Skin epidermis (tissue), 12 donors: ENCODE data around the gene GAB4.

ENCODE experiments used
- H3K27ac ChIP-seq, 21 experiments: fragments of 200-600 bp; sonication (generic) in 11 of 21; one replicate each; pipeline ENCODE4 v1.5.0; 2020; ENCODE audit warnings: mild to moderate bottlenecking in 3 of 21, inconsistent platforms in 2 of 21, moderate library complexity in 2 of 21
- H3K4me3 ChIP-seq, 7 experiments: fragments of 200-600 bp; sonication (generic) in 2 of 7; one replicate each; pipeline ENCODE4 v1.5.0; 2020; ENCODE audit warnings: inconsistent platforms in 2 of 7, mild to moderate bottlenecking in 2 of 7, moderate library complexity in 1 of 7

The GAB4 gene

DNA sequence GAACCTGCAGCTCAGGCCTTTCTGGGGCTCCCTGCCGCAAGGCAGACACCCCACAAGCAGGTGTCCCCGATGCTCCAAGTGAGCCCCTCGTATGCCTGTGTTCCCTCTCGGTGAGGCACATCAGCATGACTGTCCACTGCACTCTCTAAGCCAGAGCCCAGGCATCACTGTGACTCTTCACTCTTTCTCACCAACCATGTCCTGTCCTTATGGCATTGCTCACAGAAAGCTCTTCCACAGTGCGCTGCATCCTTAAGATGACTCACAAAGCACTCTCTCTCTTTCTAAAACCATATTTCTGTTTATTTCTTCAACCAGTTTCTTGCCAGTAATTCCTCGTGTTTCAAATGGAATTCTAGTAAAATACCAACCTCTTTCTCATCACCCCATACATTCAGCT, 18.1 kb downstream of the GAB4 start:
- H3K27ac ChIP-seq = no peak overlapping the region
- H3K4me3 ChIP-seq = no peak overlapping the region

DNA sequence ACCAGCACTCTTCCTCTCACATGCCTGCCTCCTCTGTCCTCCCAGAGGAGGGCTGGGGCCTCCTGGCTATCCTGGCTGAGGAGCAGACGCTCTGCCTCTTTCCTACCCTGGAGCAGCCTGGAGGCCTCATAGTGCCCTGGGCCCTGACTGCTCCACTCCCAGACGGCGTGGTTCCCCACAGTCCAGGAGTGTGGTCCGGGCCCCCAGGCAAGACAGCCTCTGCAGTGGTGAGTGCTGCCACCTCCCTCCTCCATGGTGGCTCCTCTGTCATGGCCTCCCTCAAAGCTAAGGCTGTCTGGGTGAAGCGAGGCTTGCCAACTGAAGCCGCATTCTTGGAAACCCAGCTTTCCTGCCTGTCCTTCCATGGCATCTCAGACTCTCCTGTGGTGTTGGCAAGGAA, 19.8 kb downstream of the GAB4 start:
- no peak overlapping the region for H3K27ac ChIP-seq
- no peak overlapping the region for H3K4me3 ChIP-seq

DNA sequence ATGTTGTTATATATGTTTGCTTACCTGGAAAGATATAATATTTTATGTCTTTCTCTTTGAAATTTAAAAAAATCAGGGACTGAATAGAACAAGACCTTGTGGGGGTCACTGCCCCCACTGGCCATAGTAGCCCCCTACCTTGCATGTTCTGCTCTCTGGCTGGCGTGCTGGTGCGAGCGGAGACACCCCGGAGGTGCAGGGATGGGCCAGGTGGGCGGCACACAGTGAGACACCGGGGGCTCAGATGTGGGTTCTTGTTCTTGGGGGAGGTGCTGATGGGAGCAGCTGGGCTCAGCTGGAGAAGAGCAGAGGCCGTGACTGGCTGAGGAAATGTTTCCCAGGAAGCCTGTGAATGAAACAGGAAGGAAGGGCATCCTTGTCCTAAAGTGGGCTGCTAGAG, 20.2 kb downstream of the GAB4 start:
- Histone ChIP-seq H3K4me3 (no peak overlapping the region), H3K27ac (no peak overlapping the region)

DNA sequence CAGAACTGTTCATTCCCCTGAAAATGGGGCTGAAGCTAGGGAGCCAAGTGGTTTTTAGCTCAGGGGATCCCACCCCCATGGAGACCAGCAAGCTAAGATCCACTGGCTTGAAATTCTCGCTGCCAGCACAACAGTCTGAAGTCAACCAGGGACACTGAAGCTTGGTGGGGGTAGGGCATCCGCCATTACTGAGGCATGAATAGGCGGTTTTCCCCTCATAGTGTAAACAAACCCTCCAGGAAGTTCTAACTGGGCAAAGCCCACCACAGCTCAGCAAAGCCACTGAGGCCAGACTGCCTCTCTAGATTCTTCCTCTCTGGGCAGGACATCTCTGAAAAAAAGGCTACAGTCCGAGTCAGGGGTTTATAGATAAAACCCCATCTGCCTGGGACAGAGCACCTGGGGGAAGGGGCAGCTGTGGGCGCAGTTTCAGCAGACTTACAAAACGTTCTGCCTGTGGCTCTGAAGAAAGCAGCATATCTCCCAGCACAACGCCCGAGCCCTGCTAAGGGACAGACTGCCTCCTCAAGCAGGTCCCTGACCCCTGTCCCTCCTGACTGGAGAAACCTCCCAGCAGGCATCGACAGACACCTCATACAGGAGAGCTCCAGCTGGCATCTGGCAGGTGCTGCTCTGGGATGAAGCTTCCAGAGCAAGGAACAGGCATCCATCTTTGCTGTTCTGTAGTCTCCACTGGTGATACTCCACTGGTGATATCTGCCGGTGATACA, 32.7 kb downstream of the GAB4 start:
- H3K27ac ChIP-seq = no peak overlapping the region
- no peak overlapping the region for H3K4me3 ChIP-seq

DNA sequence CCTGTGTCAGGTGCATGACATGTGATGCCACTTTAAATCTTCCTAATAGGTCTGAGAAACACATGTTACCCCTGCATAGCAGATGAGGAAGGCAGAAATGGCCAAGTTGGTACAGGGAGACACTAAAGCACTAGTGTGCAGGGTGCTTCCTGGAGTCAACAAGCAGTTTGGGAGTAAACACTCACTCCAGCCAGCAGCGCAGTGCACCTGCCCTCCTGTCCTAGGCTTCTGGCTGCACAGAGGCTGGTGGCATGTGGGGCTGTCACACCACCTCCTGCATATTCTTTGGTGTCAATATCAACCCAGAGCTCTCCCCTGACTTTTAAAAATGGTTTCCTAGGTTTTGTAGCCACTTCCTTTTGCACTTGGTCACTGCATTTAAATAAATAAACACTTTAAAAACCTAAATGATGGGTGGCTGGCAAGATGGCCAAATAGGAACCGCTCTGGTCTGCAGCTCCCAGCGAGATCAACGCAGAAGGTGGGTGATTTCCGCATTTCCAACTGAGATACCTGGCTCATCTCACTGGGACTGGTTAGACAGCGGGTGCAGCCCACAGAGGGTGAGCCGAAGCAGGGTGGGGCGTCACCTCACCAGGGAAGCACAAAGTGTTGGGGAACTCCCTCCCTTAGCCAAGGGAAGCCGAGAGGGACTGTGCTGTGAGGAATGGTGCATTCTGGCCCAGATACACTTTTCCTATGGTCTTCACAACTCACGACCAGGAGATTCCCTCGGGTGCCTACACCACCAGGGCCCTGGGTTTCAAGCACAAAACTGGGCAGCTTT, 33.5 kb downstream of the GAB4 start:
- Histone ChIP-seq H3K4me3 (no peak overlapping the region), H3K27ac (no peak overlapping the region)

DNA sequence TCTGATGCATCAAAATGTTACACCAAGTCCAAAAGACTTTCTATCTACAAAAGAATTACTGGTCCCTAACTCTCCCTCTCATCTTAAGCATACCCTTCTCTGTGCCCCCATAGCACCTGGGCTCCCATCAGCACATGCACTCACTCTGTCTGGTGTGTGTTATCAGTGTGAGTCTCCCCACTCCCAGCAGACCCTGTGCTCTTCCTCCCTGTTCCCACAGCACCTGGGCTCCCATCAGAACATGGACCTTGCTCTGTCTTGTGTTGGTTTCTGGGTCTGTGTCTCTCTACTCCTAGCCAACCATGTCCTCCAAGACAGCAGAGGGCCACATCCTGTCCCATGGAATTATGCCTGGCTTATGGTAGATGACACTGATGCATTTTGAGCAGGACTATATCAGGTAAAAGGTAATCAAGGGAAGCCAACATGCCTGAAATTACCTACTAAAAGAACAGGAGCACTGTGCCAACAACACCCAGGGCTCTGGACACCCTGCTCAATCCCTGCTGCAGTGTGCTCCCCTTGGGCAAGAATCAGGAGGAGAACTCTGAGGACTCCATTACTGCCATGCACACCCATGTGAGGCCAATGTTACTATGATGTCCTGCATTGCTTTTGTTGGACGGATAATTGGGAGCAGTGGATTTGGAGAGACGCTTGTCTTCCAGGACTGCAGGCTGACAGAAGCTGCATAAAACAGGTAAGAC, 34.3 kb downstream of the GAB4 start:
- no peak overlapping the region for H3K27ac ChIP-seq
- H3K4me3 ChIP-seq = no peak overlapping the region

DNA sequence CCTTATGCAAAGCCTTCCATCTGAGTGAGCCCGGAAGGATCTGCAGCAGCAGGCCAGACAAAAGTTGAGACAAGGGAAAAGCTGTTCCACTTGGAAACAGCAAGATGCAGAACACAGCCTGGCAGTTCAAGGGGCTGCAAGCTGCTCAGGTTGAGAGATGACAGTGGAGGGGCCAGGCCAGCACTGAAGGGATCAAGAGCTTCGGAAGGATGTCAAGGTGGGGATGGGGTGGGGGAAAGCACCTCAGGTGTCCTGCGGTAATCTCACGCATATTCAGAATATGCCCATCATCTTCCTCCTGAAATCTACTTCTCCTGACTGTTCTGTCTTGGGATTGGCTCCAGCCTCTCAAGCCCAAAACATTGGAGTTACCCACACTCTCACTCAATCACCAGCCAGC, 35.7 kb downstream of the GAB4 start:
- H3K4me3 ChIP-seq = no peak overlapping the region
- H3K27ac ChIP-seq = no peak overlapping the region

DNA sequence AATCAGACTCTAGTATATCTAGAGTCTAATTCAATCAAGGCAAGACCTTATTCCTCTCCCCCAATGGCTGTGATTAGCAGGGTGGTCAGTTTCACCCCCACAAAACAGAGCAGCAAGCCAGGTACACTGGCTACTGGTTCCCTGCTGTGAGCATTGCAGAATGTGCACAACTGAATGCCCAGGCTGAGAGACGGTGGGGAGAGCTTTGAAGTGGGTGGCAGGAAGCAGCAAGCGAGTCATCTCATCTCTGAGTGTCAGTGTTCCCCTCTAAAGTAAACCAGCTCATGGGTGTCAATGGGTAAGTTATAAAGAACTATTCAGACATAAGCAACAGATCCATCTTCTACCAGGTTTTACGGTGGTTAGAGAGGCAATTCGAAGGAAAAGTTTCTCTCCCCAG, 37.6 kb downstream of the GAB4 start:
- no peak overlapping the region for H3K27ac ChIP-seq
- H3K4me3 ChIP-seq = no peak overlapping the region

DNA sequence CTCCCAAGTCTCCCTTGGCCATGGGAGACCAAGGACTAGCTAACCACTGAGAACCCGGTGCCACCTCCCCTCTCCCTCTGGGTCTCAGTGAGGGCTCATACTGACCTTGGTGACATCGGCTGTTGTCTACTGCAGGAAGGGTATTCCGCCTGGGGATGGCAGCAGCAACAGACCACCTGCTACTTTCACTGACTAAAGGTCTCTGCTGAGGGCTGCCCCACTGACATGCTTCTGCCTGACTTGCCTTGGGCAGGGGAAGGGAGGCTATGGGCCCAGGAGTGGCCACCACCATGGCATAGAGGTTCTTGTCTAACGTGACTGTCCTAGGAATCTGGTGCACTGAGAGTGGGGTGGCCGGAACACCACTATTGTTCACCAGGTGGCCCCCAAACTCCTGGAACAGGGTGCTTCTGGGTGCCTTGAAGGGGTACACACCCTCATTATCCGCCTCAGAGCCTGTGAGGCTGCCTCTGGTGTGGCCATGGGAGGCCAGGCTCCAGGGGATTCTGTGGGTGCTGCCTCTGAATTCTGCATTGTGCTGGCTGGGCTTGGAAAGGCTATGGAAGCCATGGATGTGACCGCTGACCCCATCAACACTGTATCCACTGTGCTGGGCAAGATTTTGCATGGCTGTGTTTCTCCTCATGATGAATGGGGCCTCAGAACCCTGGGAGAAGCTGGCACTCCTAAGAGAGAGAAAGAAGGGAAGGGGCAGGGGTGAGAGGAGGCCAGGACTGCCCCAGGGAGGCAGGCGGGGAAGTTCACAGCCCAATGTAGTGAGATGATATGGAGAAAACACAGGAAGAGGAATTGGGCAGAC, 38.3 kb downstream of the GAB4 start:
- H3K27ac ChIP-seq = no peak overlapping the region
- no peak overlapping the region for H3K4me3 ChIP-seq

DNA sequence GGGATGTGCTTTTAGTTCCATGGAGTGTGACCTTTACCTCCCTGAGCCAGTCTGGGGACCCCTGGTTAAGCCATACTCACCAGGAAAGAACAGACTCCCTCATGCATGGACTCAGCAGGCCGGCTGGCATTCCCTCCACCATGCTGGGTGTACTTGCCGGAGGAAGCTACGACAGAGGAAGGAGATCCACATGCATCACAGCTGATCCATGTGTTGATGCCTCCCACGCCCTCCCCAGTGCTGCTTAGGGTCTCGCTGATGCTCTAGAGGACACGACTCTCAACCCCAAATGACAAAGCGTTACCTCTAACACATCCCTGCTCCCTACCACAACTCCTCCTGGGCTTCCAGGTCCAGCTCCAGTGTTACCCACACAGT, 39.8 kb downstream of the GAB4 start:
- H3K27ac ChIP-seq = no peak overlapping the region

DNA sequence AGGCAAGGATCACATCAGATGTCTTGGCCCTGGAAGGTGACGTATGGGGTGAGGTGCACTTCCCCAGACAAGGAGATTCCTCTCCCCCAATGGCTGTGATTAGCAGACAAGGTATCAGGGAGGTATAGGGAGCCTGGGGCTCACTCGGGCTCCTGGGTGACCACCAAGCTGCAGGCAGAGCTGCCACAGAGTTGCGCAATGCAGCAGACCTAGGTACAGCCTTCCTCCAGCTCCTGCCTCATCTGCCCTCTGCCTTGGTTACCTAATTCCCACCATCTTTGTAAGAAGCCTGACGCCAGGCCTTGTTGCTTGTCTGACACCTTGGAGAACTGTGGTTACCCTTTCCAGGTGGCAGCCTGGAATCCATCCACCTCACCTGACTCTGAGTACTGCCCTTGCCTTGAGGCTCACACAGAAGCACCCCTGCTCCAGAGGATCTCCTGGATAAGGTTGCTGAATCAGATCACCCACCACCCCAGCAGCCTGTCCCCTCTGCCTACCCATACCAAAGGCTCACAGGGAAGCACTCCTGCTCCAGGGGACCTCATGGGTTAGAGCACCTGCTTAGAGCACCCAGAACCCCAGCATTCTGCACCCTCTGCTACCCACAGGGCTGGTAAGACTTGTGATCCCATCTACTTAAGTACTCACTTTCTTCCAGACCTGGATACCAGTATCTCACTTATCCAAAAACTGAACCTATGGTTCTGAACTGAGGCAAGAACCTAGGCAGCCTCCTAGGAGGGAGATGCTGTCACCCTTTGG, 40.4 kb downstream of the GAB4 start:
- no peak overlapping the region for H3K4me3 ChIP-seq
- H3K27ac ChIP-seq = no peak overlapping the region

More for the DNA sequence above, 39.8 kb downstream of the GAB4 start:
- H3K4me3 ChIP-seq = no peak overlapping the region

DNA sequence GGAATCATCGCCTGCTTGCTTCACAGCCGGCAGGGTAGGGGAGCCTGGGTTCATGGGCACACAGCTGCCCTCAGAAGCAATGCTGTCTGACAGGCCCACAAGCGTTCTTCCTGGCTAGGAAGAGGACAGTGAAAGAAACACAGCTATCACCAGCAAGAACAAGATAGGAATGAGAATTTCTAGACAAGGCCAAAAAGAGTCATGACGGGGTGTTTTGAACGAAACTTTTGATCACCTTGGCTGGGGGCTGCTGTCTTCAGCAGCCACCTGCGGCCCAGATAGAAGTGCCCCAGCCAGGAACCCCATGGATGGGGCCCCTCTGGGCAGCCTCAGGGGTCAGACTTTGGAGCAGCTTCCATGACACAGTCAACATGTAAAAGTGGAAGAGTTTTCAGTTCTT, 41.8 kb downstream of the GAB4 start:
- Histone ChIP-seq H3K4me3 (no peak overlapping the region), H3K27ac (no peak overlapping the region)

DNA sequence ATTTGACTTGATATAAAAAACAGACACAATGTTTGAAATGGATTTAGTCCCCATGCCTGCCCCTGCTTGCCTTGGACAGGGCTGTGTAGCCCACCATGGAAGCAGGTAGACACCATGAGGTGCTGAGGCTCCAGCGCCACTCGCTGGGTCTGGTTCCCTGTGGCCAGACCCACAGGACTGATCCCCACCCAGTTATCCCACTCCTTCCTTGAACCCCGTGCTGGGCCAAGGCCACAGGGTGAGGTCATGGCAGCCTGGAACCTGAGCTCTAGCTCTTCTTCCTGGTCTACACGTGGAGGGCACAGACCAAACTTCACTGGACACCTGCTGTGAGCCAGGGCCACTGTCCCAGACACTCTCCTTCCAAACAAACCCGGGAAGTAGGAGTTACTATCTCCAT, 42.5 kb downstream of the GAB4 start:
- no peak overlapping the region for H3K27ac ChIP-seq
- H3K4me3 ChIP-seq = no peak overlapping the region

DNA sequence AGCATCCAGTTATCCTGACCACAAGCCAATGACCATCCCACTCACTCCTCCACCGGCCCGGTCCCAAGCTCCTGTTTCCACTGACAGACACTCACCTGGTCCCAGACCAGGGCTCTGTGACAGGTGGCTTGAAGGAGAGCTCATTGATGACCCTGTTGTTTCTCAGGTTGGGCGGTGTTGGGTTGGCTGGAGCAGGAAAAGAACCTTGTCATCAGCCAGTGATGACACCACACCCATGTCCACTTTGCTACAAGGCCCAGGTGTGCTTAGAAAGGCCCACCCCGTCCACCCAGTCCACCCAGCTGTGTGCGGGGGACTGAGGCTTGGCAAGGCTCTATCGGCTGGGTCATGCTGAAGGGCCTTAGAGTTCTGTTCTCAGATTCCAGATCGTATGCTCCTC, 42.9 kb downstream of the GAB4 start:
- H3K27ac ChIP-seq = no peak overlapping the region
- no peak overlapping the region for H3K4me3 ChIP-seq

DNA sequence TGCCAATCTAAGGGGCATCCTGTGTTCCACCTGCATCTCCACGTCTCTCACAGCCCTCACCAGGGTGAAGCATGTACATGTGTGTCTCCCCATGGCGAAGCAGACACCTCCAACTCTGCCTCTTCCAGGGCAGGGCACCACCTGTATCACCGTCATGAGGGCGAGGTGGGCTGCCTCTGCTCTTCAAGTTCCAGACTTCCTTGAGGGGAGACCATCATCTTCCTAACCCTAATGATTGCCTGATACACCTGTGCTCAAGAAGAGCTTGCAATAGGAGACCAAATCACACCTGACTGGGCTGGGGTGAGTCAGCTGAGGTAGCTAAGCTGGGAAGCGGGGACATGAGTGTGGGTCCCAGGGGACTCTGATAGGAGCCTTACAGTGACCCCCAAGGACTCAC, 43.7 kb downstream of the GAB4 start:
- no peak overlapping the region for H3K4me3 ChIP-seq
- no peak overlapping the region for H3K27ac ChIP-seq

DNA sequence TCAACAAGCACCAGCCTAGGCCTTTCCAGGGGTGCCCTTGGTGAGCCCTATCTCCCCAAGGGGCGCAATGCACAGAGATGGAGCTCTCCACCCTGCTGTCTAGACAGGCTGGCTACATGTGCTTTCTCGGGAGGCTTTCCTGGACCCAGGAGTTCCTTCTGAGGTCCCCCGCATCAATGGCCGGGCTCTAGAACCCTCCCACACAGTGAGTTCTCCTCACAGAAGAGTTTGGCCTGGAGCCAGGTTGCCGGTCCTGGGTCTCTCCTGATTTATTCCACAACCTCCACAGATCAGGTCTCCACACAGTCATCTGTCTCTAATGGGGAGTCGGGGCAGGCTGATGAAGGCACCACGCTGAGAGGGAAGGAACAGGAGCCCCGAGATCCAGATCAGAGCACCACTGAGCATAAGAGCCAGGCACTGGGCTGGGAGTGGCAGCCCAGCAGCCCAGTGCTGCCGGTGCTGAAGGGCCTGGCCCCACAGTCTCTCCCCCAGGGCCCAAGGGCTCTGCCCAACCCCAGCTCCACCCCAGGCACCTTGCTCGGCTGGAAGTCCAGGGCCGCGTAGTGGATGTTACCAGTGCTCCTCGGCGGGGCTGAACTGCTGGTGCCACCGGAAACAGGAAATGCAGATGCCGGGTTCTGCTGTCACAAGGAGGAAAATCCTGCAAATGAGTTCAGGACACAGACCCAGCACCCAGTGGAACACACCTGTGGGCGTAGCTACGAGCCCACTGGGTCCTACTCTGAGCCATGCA, 44.7 kb downstream of the GAB4 start:
- no peak overlapping the region for H3K4me3 ChIP-seq
- H3K27ac ChIP-seq = no peak overlapping the region

DNA sequence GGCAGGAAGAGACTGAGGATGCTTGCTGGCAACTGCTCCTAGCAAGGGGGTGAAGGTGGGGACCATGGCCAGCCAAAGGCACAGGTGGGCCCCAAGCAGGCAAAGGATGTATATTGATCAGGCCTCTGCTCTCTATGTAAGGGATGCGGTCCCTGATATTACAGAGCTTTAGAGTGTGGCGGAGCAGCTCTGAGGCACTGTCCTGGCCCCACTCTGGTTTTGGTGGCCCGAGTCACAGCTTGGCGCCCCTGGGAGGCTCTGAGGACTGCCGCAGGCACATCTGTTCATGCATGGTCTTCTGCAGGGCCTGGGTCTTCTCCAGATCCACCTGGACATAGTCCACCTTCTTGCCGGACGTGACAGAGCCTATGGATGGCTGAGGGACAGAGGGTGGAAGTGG, 45.5 kb downstream of the GAB4 start:
- Histone ChIP-seq H3K4me3 (no peak overlapping the region), H3K27ac (no peak overlapping the region)

DNA sequence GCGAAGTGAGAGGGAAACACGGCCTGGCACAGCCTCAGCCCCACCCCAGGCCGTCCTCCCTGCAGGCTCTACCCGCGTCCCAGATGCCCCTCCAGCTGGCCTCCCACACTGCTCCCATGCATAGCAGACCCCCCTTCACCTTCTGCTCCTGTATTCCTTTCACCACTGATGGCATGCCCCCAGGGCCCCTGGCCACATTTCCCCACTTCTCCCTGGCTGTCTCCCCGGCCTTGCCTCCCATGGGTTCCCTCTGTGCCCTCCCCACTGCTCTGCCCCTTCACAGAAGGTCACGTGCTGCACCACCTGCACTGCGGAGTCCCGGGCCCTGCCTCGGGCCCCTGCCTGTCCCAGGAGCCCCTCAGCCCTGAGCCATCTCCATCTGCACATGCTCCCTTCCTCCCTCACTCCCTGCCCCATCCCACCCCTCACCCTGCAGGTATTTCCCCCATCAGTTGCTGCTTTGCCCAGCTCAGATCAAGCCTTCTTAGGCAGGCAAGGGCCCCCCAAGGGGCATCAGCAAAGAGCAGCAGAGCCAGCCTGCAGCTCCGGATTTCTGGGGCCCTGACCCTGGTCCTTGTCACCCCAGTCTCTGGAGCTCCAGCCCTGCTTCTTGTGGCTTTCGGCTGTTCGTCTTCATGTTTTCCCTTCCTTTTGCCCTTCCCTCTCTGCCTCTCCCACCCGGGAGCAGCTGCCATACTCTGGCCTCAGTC, 46.4 kb downstream of the GAB4 start:
- Histone ChIP-seq H3K27ac (no peak overlapping the region), H3K4me3 (no peak overlapping the region)
